ENCODE results near the gene HS6ST3. TPM values are rescaled to one million over a fixed set of nuclear protein-coding genes. Genes with fewer than 3 reads are reported as not detected.

Gene HS6ST3
- total RNA-seq, 1 donor from 2014 or later = 3.0 TPM

Other genes with a start within 250 kb of the HS6ST3 start
- 26.0 TPM for gene UGGT2, start 36.7 kb upstream of the HS6ST3 start, total RNA-seq